DOHH2 (cell line): ENCODE data around the gene IFT43.

Source experiments
- H3F3A ChIP-seq: fragments of 200-600 bp; sonication (generic), shearing (Covaris generic); 2 replicates; pipeline ENCODE4 v1.6.0; 2016; ENCODE audit warnings: antibody characterized with exemption, mild to moderate bottlenecking; ENCODE audit not compliant: control insufficient read depth, insufficient read depth
- H3K27ac ChIP-seq: fragments of 200-600 bp; sonication (generic); 2 replicates; pipeline ENCODE4 v1.5.1; 2014; ENCODE audit warnings: low read depth, mild to moderate bottlenecking, low read length, moderate library complexity
- H3K27me3 ChIP-seq: fragments of 200-600 bp; sonication (generic); 2 replicates; pipeline ENCODE4 v1.6.1; 2014; ENCODE audit warnings: mild to moderate bottlenecking, low read length, mixed read lengths; ENCODE audit not compliant: control insufficient read depth
- H3K36me3 ChIP-seq: fragments of 200-600 bp; sonication (generic); 2 replicates; pipeline ENCODE4 v1.6.1; 2014; ENCODE audit warnings: mild to moderate bottlenecking, low read length, moderate library complexity, mixed read lengths; ENCODE audit not compliant: control insufficient read depth
- H3K4me1 ChIP-seq: fragments of 200-600 bp; sonication (generic); 2 replicates; pipeline ENCODE4 v1.6.1; 2014; ENCODE audit warnings: mild to moderate bottlenecking, low read length, mixed read lengths; ENCODE audit not compliant: control insufficient read depth
- H3K4me2 ChIP-seq: fragments of 200-600 bp; sonication (generic); 2 replicates; pipeline ENCODE4 v1.6.0; 2014; ENCODE audit warnings: mild to moderate bottlenecking, low read length, moderate library complexity
- H3K4me3 ChIP-seq: fragments of 200-600 bp; sonication (generic); 2 replicates; pipeline ENCODE4 v1.5.1; 2014; ENCODE audit warnings: mild to moderate bottlenecking, low read length, mixed read lengths
- H3K79me2 ChIP-seq: fragments of 200-600 bp; sonication (generic); 2 replicates; pipeline ENCODE4 v1.6.1; 2014; ENCODE audit warnings: mild to moderate bottlenecking, low read length, mixed read lengths; ENCODE audit not compliant: control insufficient read depth
- H3K9me2 ChIP-seq: fragments of 200-600 bp; sonication (generic); replicated peaks from 2 replicates; pipeline ENCODE4 v1.6.1; 2014; ENCODE audit warnings: mild to moderate bottlenecking, low read length, mixed read lengths; ENCODE audit not compliant: control insufficient read depth
- H3K9me3 ChIP-seq: fragments of 200-600 bp; sonication (generic); 2 replicates; pipeline ENCODE4 v1.6.1; 2014; ENCODE audit warnings: antibody characterized with exemption, low read length, mixed read lengths; ENCODE audit not compliant: control insufficient read depth, insufficient read depth
- H4K20me1 ChIP-seq: fragments of 200-600 bp; sonication (generic); 2 replicates; pipeline ENCODE4 v1.6.0; 2014; ENCODE audit warnings: low read depth, mild to moderate bottlenecking, antibody characterized with exemption, low read length, moderate library complexity; ENCODE audit not compliant: control insufficient read depth, insufficient read depth
- CTCF ChIP-seq: fragments of 200-600 bp; sonication (generic); IDR thresholded peaks from one replicate; pipeline ENCODE4 v1.5.1; 2014; ENCODE audit warnings: antibody characterized with exemption, mild to moderate bottlenecking, low read depth, low read length; ENCODE audit not compliant: poor library complexity, severe bottlenecking
- EZH2phosphoT487 ChIP-seq: fragments of 200-600 bp; sonication (generic); IDR thresholded peaks from 2 replicates; pipeline ENCODE4 v1.6.1; 2017; ENCODE audit warnings: borderline replicate concordance, mild to moderate bottlenecking, antibody characterized with exemption, low read length, moderate library complexity, mixed read lengths

IFT43 gene

GRCh38 chr14:76121089-76121748, 135.7 kb downstream of the IFT43 start:
- Histone ChIP-seq H3K4me3 (no peak overlapping the region), H3K36me3 (no peaks in the 10 kb centered on the region), H3K4me1 (peaks cover 8% of the 10 kb centered on the region), H3K4me2 (no peak overlapping the region), H4K20me1 (no peaks in the 10 kb centered on the region), H3K9me2 (no peaks in the 10 kb centered on the region), H3F3A (no peaks in the 10 kb centered on the region), H3K79me2 (no peaks in the 10 kb centered on the region), H3K9me3 (no peaks in the 10 kb centered on the region), H3K27ac (no peak overlapping the region), H3K27me3 (no peaks in the 10 kb centered on the region)
- TF ChIP-seq CTCF, result no peak

GRCh38 chr14:76123426-76124225, 138.1 kb downstream of the IFT43 start:
- peaks cover 8% of the 10 kb centered on the region for H3K4me1 ChIP-seq
- H4K20me1 ChIP-seq, result no peaks in the 10 kb centered on the region

GRCh38 chr14:76125511-76125910, 139.9 kb downstream of the IFT43 start:
- Histone ChIP-seq H4K20me1 (no peaks in the 10 kb centered on the region), H3K79me2 (no peaks in the 10 kb centered on the region), H3K27me3 (no peaks in the 10 kb centered on the region), H3K4me1 (peaks cover 8% of the 10 kb centered on the region), H3K9me2 (no peaks in the 10 kb centered on the region), H3F3A (no peaks in the 10 kb centered on the region), H3K27ac (no peak overlapping the region), H3K9me3 (no peaks in the 10 kb centered on the region), H3K4me3 (no peak overlapping the region), H3K4me2 (no peak overlapping the region), H3K36me3 (no peaks in the 10 kb centered on the region)
- TF ChIP-seq CTCF (no peak), EZH2phosphoT487 (no peak)

More at GRCh38 chr14:76123426-76124225, 138.1 kb downstream of the IFT43 start:
- H3K36me3 ChIP-seq, result no peaks in the 10 kb centered on the region
- H3F3A ChIP-seq, result no peaks in the 10 kb centered on the region
- H3K4me2 ChIP-seq, result no peak overlapping the region
- TF ChIP-seq CTCF (no peak), EZH2phosphoT487 (no peak)
- no peak overlapping the region for H3K27ac ChIP-seq
- H3K4me3 ChIP-seq, result no peak overlapping the region
- H3K79me2 ChIP-seq, result no peaks in the 10 kb centered on the region
- no peaks in the 10 kb centered on the region for H3K27me3 ChIP-seq
- no peaks in the 10 kb centered on the region for H3K9me3 ChIP-seq
- H3K9me2 ChIP-seq, result no peaks in the 10 kb centered on the region
